SK-N-SH (cell line): ENCODE data around the gene PIK3R5. TPM values are rescaled to one million over a fixed set of nuclear protein-coding genes. Genes with fewer than 3 reads are reported as not detected.

Experiments
- CTCF ChIA-PET: fragments of 300-600, 350-600 bp; formaldehyde crosslinking; extraction: SDS; loops from one replicate; lab custom pipeline; 2021; lab: Yijun Ruan, JAX
- POLR2A ChIA-PET: fragments of 350-600 bp; sonication (Branson Sonifier 250); formaldehyde crosslinking; extraction: SDS; loops from one replicate; lab custom pipeline; 2020; ENCODE audit warnings: antibody characterized with exemption, inconsistent platforms; lab: Yijun Ruan, JAX
- DNase-seq: peaks from one replicate; pipeline ENCODE4 v3.0.0; 2012
- H2AFZ ChIP-seq: fragments of 200-600 bp; sonication (generic); 2 replicates; pipeline ENCODE4 v1.8.1; 2016; ENCODE audit warnings: antibody characterized with exemption, mild to moderate bottlenecking, low read depth
- H3F3A ChIP-seq: fragments of 200-600 bp; sonication (generic); replicated peaks from 2 replicates; pipeline ENCODE3; 2016; ENCODE audit warnings: antibody characterized with exemption, mild to moderate bottlenecking; ENCODE audit not compliant: insufficient read depth
- H3K27ac ChIP-seq, 2 experiments: fragments of 200-500 bp in 1 of 2; fragments of 200-600 bp in 1 of 2; sonication (Bioruptor generic) in 1 of 2; sonication (generic), shearing (Covaris generic) in 1 of 2; 2 replicates each; pipeline versions ENCODE4 v1.5.1 to v1.6.1; 2014 to 2016; ENCODE audit warnings: low read depth in 2 of 2, inconsistent platforms in 1 of 2, low read length in 1 of 2, mild to moderate bottlenecking in 1 of 2, mixed read lengths in 1 of 2
- H3K27me3 ChIP-seq: fragments of 200-600 bp; sonication (generic), shearing (Covaris generic); 2 replicates; pipeline ENCODE4 v1.6.1; 2016; ENCODE audit warnings: mixed run types; ENCODE audit not compliant: insufficient read depth
- H3K36me3 ChIP-seq, 2 experiments: fragments of 200-500 bp in 1 of 2; fragments of 200-600 bp in 1 of 2; sonication (Bioruptor generic) in 1 of 2; sonication (generic) in 1 of 2; replicated peaks in 1 of 2; 2 replicates each; pipeline versions ENCODE3 to v1.5.1; 2014 to 2016; ENCODE audit warnings: low read length in 1 of 2, mild to moderate bottlenecking in 1 of 2; ENCODE audit not compliant: insufficient read depth in 2 of 2, control insufficient read depth in 1 of 2
- H3K4me1 ChIP-seq, 2 experiments: fragments of 200-500 bp in 1 of 2; fragments of 200-600 bp in 1 of 2; sonication (Bioruptor generic) in 1 of 2; sonication (generic), shearing (Covaris generic) in 1 of 2; 2 replicates each; pipeline versions ENCODE4 v1.5.1 to v1.6.1; 2014 to 2016; ENCODE audit warnings: low read depth in 1 of 2, low read length in 1 of 2, mixed run types in 1 of 2; ENCODE audit not compliant: insufficient read depth in 2 of 2, control insufficient read depth in 1 of 2
- H3K4me2 ChIP-seq: fragments of 200-600 bp; sonication (generic), shearing (Covaris generic); 2 replicates; pipeline ENCODE4 v1.6.1; 2017; ENCODE audit warnings: mixed run types
- H3K4me3 ChIP-seq, 2 experiments: fragments of 200-500 bp in 1 of 2; fragments of 200-600 bp in 1 of 2; sonication (Bioruptor generic) in 1 of 2; sonication (generic), shearing (Covaris generic) in 1 of 2; 2 replicates each; pipeline versions ENCODE4 v1.5.1 to v1.8.1; 2014 to 2016; ENCODE audit warnings: low read depth in 2 of 2, inconsistent platforms in 1 of 2, low read length in 1 of 2, mild to moderate bottlenecking in 1 of 2, mixed read lengths in 1 of 2, moderate library complexity in 1 of 2
- H3K79me2 ChIP-seq: fragments of 200-600 bp; sonication (generic); 2 replicates; pipeline ENCODE4 v1.8.1; 2017; ENCODE audit warnings: mild to moderate bottlenecking; ENCODE audit not compliant: insufficient read depth
- H3K9ac ChIP-seq: fragments of 200-600 bp; sonication (generic); 2 replicates; pipeline ENCODE4 v1.6.1; 2017; ENCODE audit warnings: mixed run types
- H3K9me2 ChIP-seq: fragments of 200-600 bp; sonication (generic); 2 replicates; pipeline ENCODE4 v1.6.1; 2017; ENCODE audit warnings: mixed run types
- H3K9me3 ChIP-seq: fragments of 200-600 bp; sonication (generic); 2 replicates; pipeline ENCODE4 v1.6.1; 2017; ENCODE audit warnings: mixed run types, mild to moderate bottlenecking, moderate library complexity
- H4K20me1 ChIP-seq: fragments of 200-600 bp; sonication (generic); 2 replicates; pipeline ENCODE4 v1.6.1; 2017; ENCODE audit warnings: mild to moderate bottlenecking, mixed run types; ENCODE audit not compliant: insufficient read depth
- CHD2 ChIP-seq: fragments of 150-350 bp; IDR thresholded peaks from 2 replicates; pipeline ENCODE4 v1.6.1; 2018; ENCODE audit warnings: low read length; ENCODE audit not compliant: partially characterized antibody
- EP300 ChIP-seq, 2 experiments: IDR thresholded peaks; 2 replicates each; pipeline versions ENCODE4 v1.4.0 to v1.6.1; 2012; ENCODE audit warnings: borderline replicate concordance in 1 of 2, low read depth in 1 of 2, low read length in 1 of 2
- EZH2phosphoT487 ChIP-seq: fragments of 200-600 bp; sonication (generic); IDR thresholded peaks from 2 replicates; pipeline ENCODE4 v1.6.1; 2017; ENCODE audit warnings: low read depth, mixed run types, mild to moderate bottlenecking, antibody characterized with exemption, moderate library complexity, borderline replicate concordance
- FOXM1 ChIP-seq: IDR thresholded peaks from 2 replicates; pipeline ENCODE4 v1.4.0; 2012; ENCODE audit warnings: low read depth, mild to moderate bottlenecking
- GATA2 ChIP-seq: sonication (generic); formaldehyde crosslinking; IDR thresholded peaks from 2 replicates; pipeline ENCODE4 v1.5.0; 2020; ENCODE audit warnings: mild to moderate bottlenecking, missing genetic modification reagents
- MEF2A ChIP-seq: IDR thresholded peaks from 2 replicates; pipeline ENCODE4 v1.4.0; 2012; ENCODE audit warnings: low read depth, borderline replicate concordance
- MXI1 ChIP-seq: IDR thresholded peaks from 2 replicates; pipeline ENCODE4 v1.6.1; 2012; ENCODE audit warnings: mild to moderate bottlenecking, low read depth, low read length, improper control_type of control experiment
- NFIC ChIP-seq: IDR thresholded peaks from 2 replicates; pipeline ENCODE4 v1.4.0; 2012; ENCODE audit warnings: borderline replicate concordance
- RAD21 ChIP-seq: IDR thresholded peaks from 2 replicates; pipeline ENCODE4 v1.6.1; 2012; ENCODE audit warnings: mild to moderate bottlenecking, low read length
- RCOR1 ChIP-seq: fragments of 150-350 bp; IDR thresholded peaks from 2 replicates; pipeline ENCODE4 v1.6.1; 2017; ENCODE audit warnings: antibody characterized with exemption, low read length
- TEAD4 ChIP-seq: IDR thresholded peaks from 2 replicates; pipeline ENCODE4 v1.4.0; 2012; ENCODE audit warnings: mild to moderate bottlenecking, borderline replicate concordance; ENCODE audit not compliant: insufficient read depth
- USF1 ChIP-seq: IDR thresholded peaks from 2 replicates; pipeline ENCODE4 v1.4.0; 2012; ENCODE audit warnings: low read depth, borderline replicate concordance
- YY1 ChIP-seq: IDR thresholded peaks from 2 replicates; pipeline ENCODE4 v1.4.0; 2012; ENCODE audit warnings: low read depth, mild to moderate bottlenecking
- WGBS: methylation state at CpG from one replicate; pipeline ENCODE4 v1.1.6; 2017; ENCODE audit warnings: low lambda C conversion rate; 5-methylcytosine and 5-hydroxymethylcytosine counted together
- polyA plus RNA-seq, 3 experiments: library from polyadenylated mRNA; depleted of rRNA; stranded (reverse); fragments of >200 nt; gene quantifications; 2 replicates each; pipeline ENCODE4 v1.2.3, GENCODE V29; 2012
- TF ChIP-seq, protein P1 (sequence below): IDR thresholded peaks from 2 replicates; pipeline ENCODE4 v1.4.0; 2012; ENCODE audit warnings: low read depth
- TF ChIP-seq, protein P2 (sequence below): IDR thresholded peaks from 2 replicates; pipeline ENCODE4; 2012
- TF ChIP-seq, protein P3 (sequence below): IDR thresholded peaks from 2 replicates; pipeline ENCODE4 v1.4.0; 2012; ENCODE audit warnings: low read depth, borderline replicate concordance

PIK3R5 gene
- polyA plus RNA-seq, 1 of the 3 experiments (the other 2 are of a cell fraction) = not detected

GRCh38 chr17:8963014-8963413 lies 2.5 kb downstream of the PIK3R5 start:
- Histone ChIP-seq H3K9me3 (no peaks in the 10 kb centered on the region), H3K9ac (no peak overlapping the region), H2AFZ (no peak overlapping the region), H3K36me3 (no peaks in the 10 kb centered on the region), H3K4me2 (no peak overlapping the region), H3K27me3 (peaks cover 50% of the 10 kb centered on the region; the same call in 1 of the 2 replicates), H3F3A (no peaks in the 10 kb centered on the region), H3K4me1 (no peaks in the 10 kb centered on the region), H3K4me3 (no peak overlapping the region), H3K27ac (no peak overlapping the region), H4K20me1 (no peaks in the 10 kb centered on the region), H3K9me2 (no peaks in the 10 kb centered on the region), H3K79me2 (no peaks in the 10 kb centered on the region)
- TF ChIP-seq USF1 (no peak), EZH2phosphoT487 (no peak), MEF2A (no peak), EP300 (IDR thresholded peaks at IDR 0.05; ENCODE audit: borderline replicate concordance in 1 of 2, low read depth in 1 of 2, low read length in 1 of 2) (no peak), YY1 (no peak), MXI1 (no peak), GATA2 (CRISPR knock-in tag) (no peak), FOXM1 (no peak), NFIC (no peak), RAD21 (no peak)
- TF ChIP-seq, protein P1, sequence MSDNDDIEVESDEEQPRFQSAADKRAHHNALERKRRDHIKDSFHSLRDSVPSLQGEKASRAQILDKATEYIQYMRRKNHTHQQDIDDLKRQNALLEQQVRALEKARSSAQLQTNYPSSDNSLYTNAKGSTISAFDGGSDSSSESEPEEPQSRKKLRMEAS = no peak
- TF ChIP-seq, protein P2, sequence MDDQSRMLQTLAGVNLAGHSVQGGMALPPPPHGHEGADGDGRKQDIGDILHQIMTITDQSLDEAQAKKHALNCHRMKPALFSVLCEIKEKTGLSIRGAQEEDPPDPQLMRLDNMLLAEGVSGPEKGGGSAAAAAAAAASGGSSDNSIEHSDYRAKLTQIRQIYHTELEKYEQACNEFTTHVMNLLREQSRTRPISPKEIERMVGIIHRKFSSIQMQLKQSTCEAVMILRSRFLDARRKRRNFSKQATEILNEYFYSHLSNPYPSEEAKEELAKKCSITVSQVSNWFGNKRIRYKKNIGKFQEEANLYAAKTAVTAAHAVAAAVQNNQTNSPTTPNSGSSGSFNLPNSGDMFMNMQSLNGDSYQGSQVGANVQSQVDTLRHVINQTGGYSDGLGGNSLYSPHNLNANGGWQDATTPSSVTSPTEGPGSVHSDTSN = no peak
- TF ChIP-seq, protein P3, sequence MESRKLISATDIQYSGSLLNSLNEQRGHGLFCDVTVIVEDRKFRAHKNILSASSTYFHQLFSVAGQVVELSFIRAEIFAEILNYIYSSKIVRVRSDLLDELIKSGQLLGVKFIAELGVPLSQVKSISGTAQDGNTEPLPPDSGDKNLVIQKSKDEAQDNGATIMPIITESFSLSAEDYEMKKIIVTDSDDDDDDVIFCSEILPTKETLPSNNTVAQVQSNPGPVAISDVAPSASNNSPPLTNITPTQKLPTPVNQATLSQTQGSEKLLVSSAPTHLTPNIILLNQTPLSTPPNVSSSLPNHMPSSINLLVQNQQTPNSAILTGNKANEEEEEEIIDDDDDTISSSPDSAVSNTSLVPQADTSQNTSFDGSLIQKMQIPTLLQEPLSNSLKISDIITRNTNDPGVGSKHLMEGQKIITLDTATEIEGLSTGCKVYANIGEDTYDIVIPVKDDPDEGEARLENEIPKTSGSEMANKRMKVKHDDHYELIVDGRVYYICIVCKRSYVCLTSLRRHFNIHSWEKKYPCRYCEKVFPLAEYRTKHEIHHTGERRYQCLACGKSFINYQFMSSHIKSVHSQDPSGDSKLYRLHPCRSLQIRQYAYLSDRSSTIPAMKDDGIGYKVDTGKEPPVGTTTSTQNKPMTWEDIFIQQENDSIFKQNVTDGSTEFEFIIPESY = no peak
- DNase-seq = no peak
- CTCF ChIA-PET = no interaction called here
- POLR2A ChIA-PET = no interaction called here
- WGBS = 9% methylated on average over 3 of the region's 3 CpGs

DNA sequence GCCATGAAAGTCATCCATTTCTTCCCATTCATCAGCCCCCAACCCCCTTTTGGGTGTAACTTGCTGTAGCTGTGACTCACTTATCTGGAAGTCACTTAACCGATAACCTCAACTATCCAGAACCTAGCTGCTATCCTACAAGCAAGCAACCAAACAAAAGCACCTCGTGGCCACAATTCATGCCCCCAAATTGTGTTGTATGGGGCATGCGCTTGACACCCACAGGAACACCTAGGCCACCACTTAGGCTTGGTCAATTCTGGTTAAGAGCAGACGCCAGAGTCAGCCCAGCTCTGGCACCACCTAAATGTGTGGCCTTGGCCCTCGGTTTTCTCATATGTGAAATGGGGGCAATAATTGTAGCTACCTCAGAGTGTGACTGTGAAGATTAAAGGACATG lies 3.7 kb downstream of the PIK3R5 start:
- Histone ChIP-seq H3K9me3 (no peaks in the 10 kb centered on the region), H2AFZ (no peak overlapping the region), H4K20me1 (no peaks in the 10 kb centered on the region), H3K9me2 (no peaks in the 10 kb centered on the region), H3K4me2 (no peak overlapping the region), H3K27me3 (peaks cover 54% of the 10 kb centered on the region; the same call in 1 of the 2 replicates), H3F3A (no peaks in the 10 kb centered on the region), H3K27ac (no peak overlapping the region), H3K4me1 (no peaks in the 10 kb centered on the region), H3K4me3 (no peak overlapping the region), H3K36me3 (no peaks in the 10 kb centered on the region), H3K79me2 (no peaks in the 10 kb centered on the region), H3K9ac (no peak overlapping the region)
- 26% methylated on average over 4 of the region's 5 CpGs for WGBS
- DNase-seq = no peak
- ChIA-PET CTCF (interaction anchor here (0.6 kb wide), 1 partner anchor 9 kb away, joined by 3 read pairs; no protein-coding TSS in a partner anchor), POLR2A (no interaction called here)
- TF ChIP-seq, protein P3 = no peak
- TF ChIP-seq TEAD4 (no peak), GATA2 (CRISPR knock-in tag) (no peak), USF1 (no peak), CHD2 (no peak), NFIC (no peak), RCOR1 (no peak)
- TF ChIP-seq, protein P1 = no peak
- TF ChIP-seq, protein P2 = no peak
